Activated naive CD4-positive, alpha-beta T cell (primary cell): Measurements from ENCODE around the gene FPR2.
"Not testable (repeated sequence)": the region's sequence is repeated elsewhere in the genome, so short reads cannot be mapped to it uniquely, and the experiment has no call there.

Experiments used
- DNase-seq, 4 experiments: peaks; one replicate each; lab custom pipeline; 2025; lab: John Stamatoyannopoulos, UW

Gene FPR2

GRCh38 chr19:51740356-51740755 is 20.6 kb upstream of the FPR2 start:
- DNase-seq = no peak

GRCh38 chr19:51742789-51743188 is 18.2 kb upstream of the FPR2 start:
- DNase-seq = no peak

- DNase-seq = no peak
Observed at GRCh38 chr19:51743405-51743804, 17.6 kb upstream of the FPR2 start.

- DNase-seq = no peak
Observed at GRCh38 chr19:51746731-51747130, 14.2 kb upstream of the FPR2 start.

- no peak for DNase-seq
Observed at GRCh38 chr19:51749979-51750378, 11.0 kb upstream of the FPR2 start.

- no peak for DNase-seq
Observed at GRCh38 chr19:51750400-51751094, 10.4 kb upstream of the FPR2 start.

- no peak for DNase-seq
Observed at GRCh38 chr19:51751655-51752054, 9.3 kb upstream of the FPR2 start, which contains the start of gene FPR1. Gene FPR1 (minus strand): TSS chr19:51751878. CDS start chr19:51746994, 4,884 bp downstream.

- no peak for DNase-seq
Observed at GRCh38 chr19:51754109-51754508, 6.9 kb upstream of the FPR2 start.

- no peak for DNase-seq
Observed at GRCh38 chr19:51754770-51755169, 6.2 kb upstream of the FPR2 start.

- DNase-seq = no peak
Observed at GRCh38 chr19:51755571-51755970, 5.4 kb upstream of the FPR2 start.

GRCh38 chr19:51761696-51762095 is 716 bp downstream of the FPR2 start:
- DNase-seq = no peak

GRCh38 chr19:51765086-51765485 is 4.1 kb downstream of the FPR2 start:
- DNase-seq = no peak

- DNase-seq = no peak
Observed at GRCh38 chr19:51766461-51766860, 5.5 kb downstream of the FPR2 start.

GRCh38 chr19:51771376-51772130 is 10.6 kb downstream of the FPR2 start:
- no peak for DNase-seq

- DNase-seq = no peak
Observed at GRCh38 chr19:51772977-51773376, 12.0 kb downstream of the FPR2 start.

- DNase-seq = not testable (repeated sequence)
Observed at GRCh38 chr19:51776561-51776960, 15.6 kb downstream of the FPR2 start.

- DNase-seq = no peak
Observed at GRCh38 chr19:51777570-51778462, 16.8 kb downstream of the FPR2 start.

- no peak for DNase-seq
Observed at GRCh38 chr19:51779181-51779580, 18.2 kb downstream of the FPR2 start.

- no peak for DNase-seq
Observed at GRCh38 chr19:51779703-51780102, 18.7 kb downstream of the FPR2 start.

GRCh38 chr19:51780270-51780669 is 19.3 kb downstream of the FPR2 start:
- no peak for DNase-seq

- DNase-seq = no peak
Observed at GRCh38 chr19:51781999-51782398, 21.0 kb downstream of the FPR2 start.

GRCh38 chr19:51783372-51783771 is 22.4 kb downstream of the FPR2 start:
- no peak for DNase-seq
